GM10248 (cell line): ENCODE measurements around the gene SCG3.

ENCODE experiments used
- CTCF ChIA-PET: fragments of 300-600 bp; sonication (Branson Sonifier 250); formaldehyde crosslinking; extraction: SDS; loops from one replicate; lab custom pipeline; 2021; ENCODE audit warnings: antibody characterized with exemption; lab: Yijun Ruan, JAX
- POLR2A ChIA-PET: fragments of 350-650 bp; sonication (Branson Sonifier 250); formaldehyde crosslinking; extraction: SDS; loops from one replicate; lab custom pipeline; 2020; ENCODE audit warnings: antibody characterized with exemption; lab: Yijun Ruan, JAX
- DNase-seq: peaks from one replicate; pipeline ENCODE4 v3.0.0; 2012; ENCODE audit errors: extremely low spot score
- TF ChIP-seq, protein P1 (sequence below): IDR thresholded peaks from 2 replicates; pipeline ENCODE4 v1.5.1; 2012; ENCODE audit warnings: mild to moderate bottlenecking, low read depth; ENCODE audit errors: extremely low read depth, missing control alignments, control extremely low read depth

SCG3 gene

DNA sequence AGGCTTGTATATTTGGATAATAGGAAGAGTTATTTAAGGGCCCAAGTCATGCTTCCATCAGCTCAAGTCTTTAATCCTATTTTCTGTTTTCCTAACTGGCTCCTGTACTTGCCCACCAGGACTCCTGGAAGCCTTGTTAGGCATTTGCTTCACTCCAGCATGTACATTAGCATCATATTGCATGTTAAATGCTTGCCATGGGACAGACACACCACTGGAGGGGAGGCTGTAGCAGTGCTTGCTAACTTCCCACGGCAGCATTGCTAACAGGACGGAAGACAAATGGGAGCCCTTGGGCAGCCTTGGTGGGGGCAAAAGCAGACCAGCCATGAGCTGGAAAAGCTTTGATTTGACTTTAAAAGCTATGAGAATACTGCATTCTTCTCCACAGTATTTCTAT is 76.1 kb downstream of the SCG3 start:
- POLR2A ChIA-PET = interaction anchor here (0.7 kb wide), 2 partner anchors 26 to 101 kb away, joined by 3 read pairs; no protein-coding TSS in a partner anchor
- CTCF ChIA-PET = interaction anchor here (0.7 to 5.8 kb wide), 9 partner anchors 10 to 259 kb away, joined by 3 to 41 read pairs (median 4); partner anchors contain the start of gene LYSMD2
- DNase-seq = no peak
- TF ChIP-seq, protein P1, sequence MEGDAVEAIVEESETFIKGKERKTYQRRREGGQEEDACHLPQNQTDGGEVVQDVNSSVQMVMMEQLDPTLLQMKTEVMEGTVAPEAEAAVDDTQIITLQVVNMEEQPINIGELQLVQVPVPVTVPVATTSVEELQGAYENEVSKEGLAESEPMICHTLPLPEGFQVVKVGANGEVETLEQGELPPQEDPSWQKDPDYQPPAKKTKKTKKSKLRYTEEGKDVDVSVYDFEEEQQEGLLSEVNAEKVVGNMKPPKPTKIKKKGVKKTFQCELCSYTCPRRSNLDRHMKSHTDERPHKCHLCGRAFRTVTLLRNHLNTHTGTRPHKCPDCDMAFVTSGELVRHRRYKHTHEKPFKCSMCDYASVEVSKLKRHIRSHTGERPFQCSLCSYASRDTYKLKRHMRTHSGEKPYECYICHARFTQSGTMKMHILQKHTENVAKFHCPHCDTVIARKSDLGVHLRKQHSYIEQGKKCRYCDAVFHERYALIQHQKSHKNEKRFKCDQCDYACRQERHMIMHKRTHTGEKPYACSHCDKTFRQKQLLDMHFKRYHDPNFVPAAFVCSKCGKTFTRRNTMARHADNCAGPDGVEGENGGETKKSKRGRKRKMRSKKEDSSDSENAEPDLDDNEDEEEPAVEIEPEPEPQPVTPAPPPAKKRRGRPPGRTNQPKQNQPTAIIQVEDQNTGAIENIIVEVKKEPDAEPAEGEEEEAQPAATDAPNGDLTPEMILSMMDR = no peak

GRCh38 chr15:51758645-51759044 is 77.3 kb downstream of the SCG3 start:
- ChIA-PET POLR2A (interaction anchor here (0.5 kb wide), 1 partner anchor 910 kb away, joined by 5 read pairs; no protein-coding TSS in a partner anchor), CTCF (interaction anchor here (1.0 to 5.8 kb wide), 4 partner anchors 9 to 108 kb away, joined by 3 to 41 read pairs (median 13); no protein-coding TSS in a partner anchor)
- no peak for DNase-seq
- TF ChIP-seq, protein P1 = no peak

DNA sequence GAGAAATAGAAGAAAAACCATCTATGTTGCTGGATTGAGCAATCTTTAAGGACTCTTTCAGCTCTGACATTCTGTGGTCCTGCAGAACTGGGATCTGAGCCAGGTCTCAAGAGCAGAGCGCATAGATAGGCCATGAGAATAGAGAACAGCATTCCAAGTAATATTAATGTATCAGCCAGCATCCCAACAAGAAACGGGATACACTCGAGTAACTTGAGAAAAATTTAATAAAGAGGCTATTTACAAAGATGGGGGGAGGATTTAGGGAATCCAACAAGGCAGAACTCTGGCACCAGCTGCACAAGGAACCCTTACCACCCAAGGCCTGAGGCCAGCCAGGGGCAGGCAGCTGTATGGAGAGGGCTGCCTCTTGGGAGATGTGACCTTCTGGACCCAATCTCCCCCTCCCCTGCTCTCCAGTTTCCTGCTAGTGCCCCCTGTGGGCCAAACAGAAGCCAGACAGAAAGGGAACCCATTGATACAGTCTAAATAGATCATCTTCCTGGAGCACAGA is 78.3 kb downstream of the SCG3 start:
- no peak for DNase-seq
- TF ChIP-seq, protein P1 = peak; percentile 24
- CTCF ChIA-PET = interaction anchor here (3.0 kb wide), 1 partner anchor 8 kb away, joined by 10 read pairs; no protein-coding TSS in a partner anchor
- POLR2A ChIA-PET = no interaction called here

DNA sequence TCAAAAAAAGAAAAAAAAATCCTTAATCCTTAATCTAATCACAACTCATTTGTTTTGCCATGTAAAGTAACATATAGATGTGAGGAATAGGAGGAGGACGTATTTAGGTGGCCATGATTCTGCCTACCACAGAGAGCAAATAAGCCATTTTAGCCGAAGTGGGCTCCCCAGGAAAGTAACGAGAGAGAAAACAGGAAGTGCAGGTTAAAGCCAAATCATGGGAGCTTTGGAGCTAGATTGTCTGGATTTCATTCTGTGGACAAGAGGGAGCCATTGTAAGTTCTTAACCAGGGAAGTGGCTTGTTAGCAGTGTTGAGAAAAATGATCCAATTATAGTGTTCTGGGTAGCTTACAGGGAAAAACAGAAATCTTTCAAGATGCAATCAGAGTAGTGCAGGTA is 79.5 kb downstream of the SCG3 start:
- CTCF ChIA-PET = interaction anchor here (0.9 to 3.1 kb wide), 2 partner anchors 10 to 15 kb away, joined by 3 to 13 read pairs; no protein-coding TSS in a partner anchor
- POLR2A ChIA-PET = no interaction called here
- TF ChIP-seq, protein P1 = no peak
- DNase-seq = no peak

DNA sequence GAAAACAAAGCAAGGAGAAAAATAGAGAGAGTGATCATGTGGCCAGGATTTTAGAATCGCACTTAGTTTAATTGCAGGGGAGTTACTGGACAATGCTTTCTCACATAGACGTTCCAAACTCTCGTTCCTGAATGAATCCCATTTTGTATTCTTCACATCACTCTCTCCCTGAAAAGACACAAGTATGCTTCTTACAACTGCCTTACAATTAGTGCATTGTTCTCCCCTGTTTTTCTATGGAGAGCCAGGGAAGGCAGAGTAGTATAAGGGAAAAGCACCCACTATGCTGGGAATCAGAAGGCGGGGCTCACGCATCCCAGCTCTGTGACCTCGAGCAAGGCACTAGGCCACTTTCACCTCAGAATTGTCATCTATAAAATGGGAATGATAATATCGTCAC is 84.4 kb downstream of the SCG3 start:
- CTCF ChIA-PET = interaction anchor here (1.2 to 3.4 kb wide), 4 partner anchors 11 to 116 kb away, joined by 3 to 32 read pairs (median 13); no protein-coding TSS in a partner anchor
- TF ChIP-seq, protein P1 = no peak
- DNase-seq = no peak
- POLR2A ChIA-PET = no interaction called here

DNA sequence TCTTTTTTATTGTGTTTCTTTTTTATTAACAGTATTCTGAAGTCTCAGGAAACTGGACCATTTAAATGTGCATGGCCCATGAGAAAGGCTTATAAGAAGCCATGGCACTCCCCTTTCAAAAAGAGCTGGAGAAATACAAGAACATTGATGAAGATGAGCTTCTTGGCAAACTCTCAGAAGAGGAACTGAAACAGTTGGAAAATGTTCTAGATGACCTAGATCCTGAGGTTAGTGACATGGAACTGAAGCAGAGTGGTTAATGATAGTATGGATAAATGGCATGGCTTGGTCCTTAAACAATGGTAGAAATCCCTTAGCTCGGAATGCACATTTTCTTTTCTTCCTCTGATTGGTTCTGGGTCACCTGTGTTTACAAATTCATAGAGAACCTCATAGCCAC is 85.0 kb downstream of the SCG3 start:
- TF ChIP-seq, protein P1 = no peak
- no peak for DNase-seq

More for the DNA sequence above, 85.0 kb downstream of the SCG3 start:
- ChIA-PET POLR2A (no interaction called here), CTCF (interaction anchor here (1.2 to 3.4 kb wide), 3 partner anchors 8 to 30 kb away, joined by 3 to 32 read pairs (median 10); no protein-coding TSS in a partner anchor)
